Measurements from ENCODE around the gene ADCY7. TPM values are rescaled to one million over a fixed set of nuclear protein-coding genes. Genes with fewer than 3 reads are reported as not detected.

ADCY7 gene
- total RNA-seq, 1 experiment from 2014 or later = 4.0 TPM

- Histone ChIP-seq H3K56ac (ENCODE audit: insufficient read length, low read depth, low read length) (no peak overlapping the region), H3K23ac (ENCODE audit: insufficient read length, low read depth, low read length) (no peak overlapping the region), H3K9ac (ENCODE audit: extremely low read depth, insufficient read length, low read length) (no peak overlapping the region), H3K79me2 (ENCODE audit: insufficient read depth, low read length) (no peaks in the 10 kb centered on the region), H4K8ac (replicated peaks; ENCODE audit: insufficient read length, low read depth, low read length) (no peak overlapping the region), H4K20me1 (ENCODE audit: control insufficient read depth, insufficient read depth, insufficient read length) (no peaks in the 10 kb centered on the region), H2AFZ (ENCODE audit: low read length) (no peak overlapping the region), H3K14ac (ENCODE audit: insufficient read depth, low read length) (no peak overlapping the region; the same call in 1 of the 2 replicates), H3K79me1 (ENCODE audit: insufficient read depth, low read depth, low read length, poor library complexity, severe bottlenecking) (no peaks in the 10 kb centered on the region), H3T11ph (ENCODE audit: low read length) (no peak overlapping the region), H2BK5ac (ENCODE audit: insufficient read length, low read length) (no peak overlapping the region), H2BK15ac (ENCODE audit: low read depth, low read length) (no peak overlapping the region), H2BK20ac (ENCODE audit: low read depth, low read length, poor library complexity, severe bottlenecking) (no peak overlapping the region), H3K27ac (ENCODE audit: insufficient read length, low read depth, low read length) (no peak overlapping the region), H3K23me2 (ENCODE audit: insufficient read length, low read depth, low read length, poor library complexity, severe bottlenecking) (no peaks in the 10 kb centered on the region), H4K91ac (ENCODE audit: insufficient read length, low read depth, low read length) (no peak overlapping the region), H3K4me2 (ENCODE audit: insufficient read depth, insufficient read length, low read length) (no peak overlapping the region), H2BK120ac (ENCODE audit: low read depth, low read length, poor library complexity, severe bottlenecking) (no peak overlapping the region), H2BK12ac (ENCODE audit: insufficient read length, low read depth, low read length) (no peak overlapping the region), H3K27me3 (ENCODE audit: insufficient read depth, low read length) (no peaks in the 10 kb centered on the region), H3K18ac (ENCODE audit: insufficient read length, low read depth, low read length) (no peak overlapping the region), H3K4me1 (ENCODE audit: insufficient read depth, low read length) (no peaks in the 10 kb centered on the region; the same call in 1 of the 2 replicates), H2AK5ac (ENCODE audit: insufficient read length, low read length) (no peak overlapping the region), H4K5ac (ENCODE audit: insufficient read length, low read depth, low read length) (no peak overlapping the region), H3K9me3 (ENCODE audit: control insufficient read depth, low read depth, low read length) (no peaks in the 10 kb centered on the region), H3K4ac (ENCODE audit: low read depth, low read length) (no peak overlapping the region)
- Mint-ChIP-seq H3K9me3 (peaks cover 0 to 2% of the 10 kb centered on the region in 2 experiments; a peak in 1 of 5 replicates), H3K27ac (no peak overlapping the region), H3K4me1 (peaks cover 11 to 21% of the 10 kb centered on the region in 2 experiments), H3K27me3 (ENCODE audit: low read depth) (peaks cover 3% of the 10 kb centered on the region; the same call in 1 of the 2 replicates), H3K4me3 (no peak overlapping the region), H3K36me3 (ENCODE audit: insufficient read depth in 1 of 3, low read depth in 3 of 3) (no peaks in the 10 kb centered on the region)
- no peak for DNase-seq
- TF ChIP-seq CTCF (conservative IDR thresholded peaks at IDR 0.05) = no peak
- WGBS (ENCODE audit: extremely low coverage, insufficient read length, low lambda C conversion rate) = no CpG with 5 or more reads among the region's 9 CpGs
Measured at GRCh38 chr16:50260206-50261159, 5.9 kb upstream of the ADCY7 start.

Measured in H9 (cell line).